Activated CD4-positive, alpha-beta T cell treated with anti-CD3 and anti-CD28 coated beads, Interleukin-10, Interleukin-2, amounts not matched to agents 100 ng/mL and 50 ng/mL, durations not matched to agents 16 hours and 8 hours (primary cell): ENCODE measurements around the gene MPZL3.

Experiments
- DNase-seq: peaks from one replicate; pipeline ENCODE4 v3.0.0-alpha.2; 2020

The MPZL3 gene

DNA sequence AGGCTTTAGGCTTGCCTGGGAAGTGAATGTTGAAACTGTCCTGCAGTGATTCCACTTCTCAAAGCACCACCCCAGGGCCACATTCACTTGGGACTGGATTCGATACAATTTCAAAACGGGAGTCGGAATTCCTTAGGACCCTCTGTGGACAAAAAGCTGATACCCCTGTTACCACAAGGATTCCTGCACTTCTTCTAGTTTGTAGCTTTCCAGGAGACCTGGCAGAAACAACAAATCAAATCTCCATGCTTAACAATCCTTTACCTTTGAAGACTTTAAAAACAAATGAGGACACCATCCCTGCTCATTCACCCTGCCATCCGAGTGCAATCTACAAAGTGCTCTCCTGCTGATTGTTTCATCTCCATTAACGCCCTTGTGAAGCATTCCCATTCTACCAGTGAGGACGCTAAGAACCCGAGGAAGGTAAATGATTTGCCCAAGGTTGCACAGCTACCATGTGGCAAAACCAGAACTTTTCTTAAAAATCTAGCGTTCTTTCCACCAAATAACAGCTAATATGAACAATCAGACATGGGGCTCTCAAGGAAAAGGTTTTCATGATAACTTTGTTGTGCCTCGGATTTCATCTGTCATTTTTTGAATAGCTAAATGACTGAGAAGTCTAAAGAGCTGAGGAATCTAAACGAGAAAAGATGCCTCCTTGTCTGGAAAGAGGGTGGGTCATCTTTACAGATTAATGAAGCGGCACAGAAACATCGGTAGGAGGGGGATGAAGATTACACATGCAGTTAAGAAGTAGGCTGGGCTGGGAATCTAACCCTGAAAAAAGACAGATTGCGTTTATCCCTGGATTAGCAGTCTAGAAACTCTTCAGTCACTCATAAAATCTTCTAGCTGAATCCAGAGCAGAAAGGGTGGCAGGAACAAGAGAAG, 12.7 kb upstream of the MPZL3 start:
- no peak for DNase-seq

DNA sequence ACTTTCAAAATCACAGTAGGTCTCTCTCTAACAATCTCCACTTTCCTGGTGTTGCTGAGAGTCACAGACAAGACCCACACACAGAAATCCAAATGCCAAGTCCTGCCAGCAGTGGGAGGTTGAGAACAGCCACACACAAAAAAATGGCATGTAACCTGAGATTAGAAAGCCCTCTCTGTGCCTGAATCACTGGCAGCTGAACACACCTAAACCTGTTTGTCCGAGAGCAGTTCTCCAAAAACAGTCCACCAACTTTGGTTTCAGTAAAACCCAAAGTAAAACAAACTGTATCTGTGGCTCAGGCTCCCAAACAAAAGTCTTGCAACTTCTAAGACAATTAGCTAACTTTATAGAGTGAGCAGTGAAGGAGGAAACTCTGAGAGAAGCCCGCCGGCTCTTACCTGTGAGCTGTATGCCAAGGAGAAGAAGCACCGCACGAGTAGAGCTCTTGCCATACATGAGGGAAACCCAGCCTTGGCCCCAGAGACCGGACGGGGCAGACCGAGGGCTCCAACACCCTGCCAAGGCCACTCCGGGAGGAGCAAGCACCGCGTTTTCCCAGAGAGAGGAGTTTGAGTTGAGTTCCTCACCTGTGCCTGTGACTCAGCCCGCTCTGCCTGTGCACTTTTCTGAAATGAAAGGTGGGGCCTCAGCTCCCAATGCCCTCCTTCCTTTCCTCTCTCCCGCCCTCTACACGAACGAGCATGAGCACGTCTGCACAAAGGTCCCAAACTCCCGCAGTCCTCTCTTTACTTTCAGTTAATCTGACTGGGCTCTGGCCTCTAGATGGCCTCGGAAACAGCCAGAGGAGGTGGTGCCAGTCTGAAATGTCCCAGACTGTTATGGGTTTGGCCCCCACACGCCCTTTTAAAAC, 11.8 kb upstream of the MPZL3 start, which contains the start of gene MPZL2:
MPZL2 (minus strand) TSS at position 603 of the 874 bp plus-strand sequence; CDS start at position 459, 144 bp downstream.
- peak; percentile 27 for DNase-seq

DNA sequence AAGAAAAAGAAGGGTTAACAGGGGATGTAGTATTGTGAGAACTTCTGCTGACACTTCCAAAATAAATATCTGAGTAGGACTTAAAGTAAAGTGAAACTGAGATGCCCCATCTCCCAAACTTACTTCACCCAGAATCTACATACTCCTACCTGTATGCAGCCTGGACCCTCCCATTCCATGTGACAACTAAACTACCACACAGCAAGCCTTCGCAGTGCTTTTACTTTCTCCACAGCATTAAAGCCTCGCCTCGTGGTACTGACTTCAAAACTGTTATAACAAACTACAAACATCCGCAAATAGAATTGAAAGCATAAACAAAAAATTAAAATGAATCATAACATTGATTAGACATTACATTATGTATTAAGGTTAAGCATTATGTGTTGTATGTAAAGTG, 10.9 kb upstream of the MPZL3 start:
- no peak for DNase-seq

DNA sequence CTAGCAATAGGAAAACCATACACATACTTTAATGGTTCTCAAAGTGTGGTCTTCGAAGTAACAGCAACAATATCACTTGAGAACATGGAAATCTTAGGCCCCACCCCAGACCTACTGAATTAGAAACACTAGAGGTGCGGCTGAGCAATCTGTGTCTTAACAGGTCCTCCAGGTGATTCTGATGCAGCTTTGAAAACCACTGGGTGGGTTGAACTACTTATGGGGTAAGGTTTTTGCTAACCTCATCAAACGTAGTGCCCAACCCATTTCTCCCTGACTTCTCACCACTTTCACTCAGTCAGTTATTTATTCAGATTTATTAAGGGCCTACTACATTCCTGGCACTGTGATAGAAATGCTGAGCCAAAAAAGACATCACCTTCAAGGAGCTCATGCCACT, 8.2 kb upstream of the MPZL3 start:
- no peak for DNase-seq

DNA sequence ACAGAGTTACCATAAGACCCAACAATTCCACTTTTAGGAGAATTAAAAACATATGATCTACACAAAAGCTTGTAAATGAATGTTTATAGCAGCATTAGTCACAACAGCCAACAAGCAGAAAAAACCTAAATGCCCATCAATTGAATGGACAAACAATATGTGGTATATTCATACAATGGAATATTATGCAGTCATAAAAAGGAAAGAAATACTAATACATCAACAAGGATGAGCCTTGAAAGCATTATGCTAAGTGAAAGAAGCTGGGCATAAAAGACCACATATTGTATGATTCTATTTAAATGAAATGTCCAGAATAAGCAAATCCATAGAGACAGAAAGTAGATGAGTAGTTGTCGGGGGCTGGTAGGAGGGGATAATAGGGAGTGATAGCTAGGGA, 7.0 kb upstream of the MPZL3 start:
- DNase-seq = no peak

DNA sequence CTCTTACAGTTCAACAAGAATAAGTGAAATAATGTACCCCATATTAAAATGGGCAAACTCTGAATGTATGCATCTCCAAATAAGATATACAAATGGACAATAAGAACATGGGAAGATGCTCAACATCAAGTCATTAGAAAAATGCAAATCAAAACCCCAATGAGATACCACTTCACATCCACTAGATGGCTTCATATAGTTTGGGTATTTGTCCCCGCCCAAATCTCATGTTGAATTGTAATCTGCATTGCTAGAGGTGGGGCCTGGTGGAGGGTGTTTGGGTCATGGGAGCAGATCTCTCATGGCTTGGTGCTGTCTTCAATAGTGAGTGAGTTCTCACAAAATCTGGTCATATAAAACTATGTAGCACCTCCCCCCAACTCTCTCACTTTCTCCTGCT, 6.2 kb upstream of the MPZL3 start:
- DNase-seq = no peak

DNA sequence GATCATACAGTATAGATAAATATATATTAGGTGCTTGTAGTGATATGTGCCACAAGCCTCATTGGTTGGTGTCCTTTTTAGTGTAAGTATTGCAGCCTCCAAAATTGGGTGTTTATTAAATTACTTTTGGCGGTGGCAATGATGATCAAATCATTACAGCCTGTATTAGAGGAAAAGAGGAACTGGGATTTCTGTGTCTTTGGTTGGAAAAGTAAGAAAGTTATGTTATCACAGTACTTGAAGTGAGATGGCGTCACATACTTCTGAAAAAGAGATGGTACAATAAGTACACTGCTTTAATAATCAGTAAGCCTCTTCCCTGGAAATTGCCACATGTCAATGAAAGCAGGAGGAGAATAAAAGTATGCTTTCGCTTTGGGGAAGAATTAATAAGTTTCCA, 523 bp upstream of the MPZL3 start:
- DNase-seq = no peak

DNA sequence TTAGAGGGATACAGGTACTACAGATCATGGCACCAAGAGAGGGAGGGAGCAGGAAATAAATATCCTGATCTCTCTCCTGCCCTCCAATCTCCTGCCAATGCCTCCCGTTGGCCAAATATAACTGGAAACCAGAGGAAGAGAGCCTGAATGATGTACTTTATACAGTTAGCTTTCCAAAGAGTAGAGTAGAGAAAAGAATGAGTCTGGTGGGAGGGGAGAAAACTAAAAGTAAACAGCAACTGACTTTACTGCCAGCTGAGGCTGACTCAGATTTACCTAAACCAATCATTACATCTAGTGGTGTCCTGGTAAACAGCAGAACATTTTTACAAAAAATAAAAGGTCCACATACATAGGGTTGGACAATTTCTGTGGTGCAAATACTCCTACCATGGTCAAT, 5.1 kb downstream of the MPZL3 start:
- DNase-seq = peak; percentile 54

DNA sequence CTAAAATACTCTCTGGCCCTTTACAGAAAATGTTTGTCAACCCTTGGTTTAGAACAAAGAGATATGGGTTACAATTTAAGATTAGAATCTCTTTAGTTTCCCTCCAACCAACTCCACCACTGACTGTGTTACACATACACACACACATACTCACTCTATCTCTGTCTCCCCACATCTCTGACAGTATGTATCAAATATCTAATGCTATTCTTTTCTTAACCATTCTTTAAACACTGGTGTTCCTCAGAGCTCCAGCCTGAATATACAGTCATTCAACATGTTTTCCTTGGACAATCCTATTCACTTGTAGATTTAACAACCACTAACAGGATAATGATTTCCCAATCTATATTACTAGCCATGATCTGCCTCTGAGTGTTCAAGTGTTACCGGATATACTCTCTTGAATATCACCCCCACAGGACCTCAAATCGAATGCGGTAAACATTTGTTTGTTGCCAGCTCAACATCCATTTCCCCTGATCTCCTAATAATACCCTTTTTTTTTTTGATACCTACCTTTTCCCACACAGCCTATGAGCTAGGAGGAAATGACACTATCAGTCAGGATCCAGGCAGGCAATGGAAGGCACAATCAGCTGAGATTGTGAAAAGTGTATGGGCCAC, 6.1 kb downstream of the MPZL3 start:
- no peak for DNase-seq

DNA sequence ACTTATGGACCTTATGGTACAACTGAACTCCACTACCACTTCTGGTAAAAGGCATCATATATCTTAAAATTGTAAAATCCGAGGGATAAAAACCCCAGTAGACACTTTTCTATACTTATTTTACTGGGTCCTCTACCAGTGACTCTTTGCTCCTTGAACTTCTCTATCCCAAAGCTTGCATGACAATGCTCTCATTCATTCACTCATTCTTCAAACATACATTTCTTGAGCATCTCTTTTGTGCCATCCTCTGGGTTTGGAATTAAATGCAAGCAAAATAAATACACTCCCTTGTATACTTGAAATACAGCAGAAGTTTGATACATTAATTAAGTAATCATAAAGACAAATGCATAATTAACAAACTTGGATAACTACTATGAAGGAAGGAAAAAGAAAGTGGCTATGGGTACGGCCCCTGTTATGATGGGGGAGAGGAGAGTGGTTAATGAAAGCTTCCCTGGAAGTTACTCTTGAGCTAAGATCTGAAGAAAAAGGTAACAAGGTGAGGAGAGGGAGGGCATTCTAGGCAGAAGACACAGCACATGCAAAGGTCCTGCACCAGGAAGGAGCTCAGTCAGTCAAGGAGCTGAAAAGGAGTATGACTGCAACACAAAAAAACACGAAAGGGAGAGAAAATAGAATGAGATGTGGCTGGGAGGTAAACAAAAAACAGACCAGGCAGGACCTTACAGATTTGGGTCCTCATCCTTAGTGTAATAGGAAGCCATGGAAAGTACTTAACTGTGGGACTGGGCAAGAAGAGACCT, 8.0 kb downstream of the MPZL3 start:
- DNase-seq = no peak

DNA sequence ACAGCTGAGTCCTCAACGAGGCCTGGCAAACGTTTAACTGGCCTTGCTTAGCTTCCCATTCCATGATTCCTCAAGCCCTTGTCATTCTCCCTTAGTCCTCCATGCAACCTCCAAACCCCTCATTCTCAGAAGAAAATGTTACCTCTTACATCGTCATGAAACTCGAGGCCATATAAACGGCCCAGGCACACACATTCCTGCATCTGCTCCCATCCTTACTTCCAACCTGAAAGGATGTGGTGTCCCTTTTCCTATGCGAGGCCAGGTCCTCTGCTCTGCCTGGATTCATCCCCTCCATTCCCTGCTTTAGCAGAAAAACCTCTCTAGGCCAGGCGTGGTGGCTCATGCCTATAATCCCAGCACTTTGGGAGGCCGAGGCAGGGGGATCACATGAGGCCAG, 9.0 kb downstream of the MPZL3 start:
- no peak for DNase-seq

DNA sequence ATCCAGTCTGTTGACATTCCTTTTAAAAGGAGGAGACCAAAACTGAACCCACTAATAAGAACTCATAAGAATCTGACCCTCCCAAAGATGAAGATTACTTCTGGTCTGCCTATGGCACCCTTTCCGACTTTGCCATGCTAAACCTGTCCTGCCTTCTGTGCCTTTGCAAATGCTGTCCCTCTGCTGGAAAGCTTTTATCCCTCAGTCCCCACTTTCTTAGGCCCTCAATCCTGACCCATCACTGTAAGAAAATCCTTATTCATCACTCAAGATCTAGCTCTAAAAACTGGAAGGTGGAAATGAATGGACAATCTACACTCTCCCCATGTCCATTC, 10.4 kb downstream of the MPZL3 start:
- DNase-seq = no peak

DNA sequence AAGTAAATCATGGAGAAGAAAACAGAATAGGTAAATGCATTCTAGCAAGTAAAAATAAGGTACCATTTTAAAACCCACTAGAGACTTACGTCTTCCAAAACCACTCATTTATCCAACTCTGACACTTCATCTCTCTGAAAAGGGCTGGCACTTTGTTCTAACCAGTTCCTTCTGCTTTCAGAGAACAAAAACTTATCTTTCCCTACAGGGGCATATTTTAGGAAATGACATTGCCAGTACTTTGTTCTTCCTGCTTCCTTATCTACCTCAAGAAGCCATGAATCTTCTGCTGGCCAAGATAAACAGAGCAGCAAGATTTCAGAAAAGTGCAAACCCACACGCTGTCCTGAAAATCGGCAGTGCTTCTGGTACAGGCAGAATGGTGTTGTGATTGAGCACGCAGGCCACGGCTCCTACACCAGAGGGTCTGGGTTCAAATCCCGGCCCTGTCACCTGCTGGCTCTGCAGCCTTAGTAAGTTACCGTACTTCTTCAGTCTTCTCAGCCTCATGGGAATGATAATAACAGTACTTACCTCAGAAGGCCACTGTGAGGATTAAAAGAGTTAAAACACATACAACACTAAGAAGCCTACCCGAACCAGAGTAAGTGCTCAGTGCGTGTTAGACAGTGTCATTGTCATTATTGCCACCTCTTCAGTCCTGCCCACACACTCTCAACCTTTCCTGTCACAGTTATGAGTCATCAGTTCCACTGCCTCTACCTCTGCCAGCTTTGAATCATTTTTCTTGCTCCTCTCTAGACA, 11.0 kb downstream of the MPZL3 start:
- peak; percentile 94 for DNase-seq

DNA sequence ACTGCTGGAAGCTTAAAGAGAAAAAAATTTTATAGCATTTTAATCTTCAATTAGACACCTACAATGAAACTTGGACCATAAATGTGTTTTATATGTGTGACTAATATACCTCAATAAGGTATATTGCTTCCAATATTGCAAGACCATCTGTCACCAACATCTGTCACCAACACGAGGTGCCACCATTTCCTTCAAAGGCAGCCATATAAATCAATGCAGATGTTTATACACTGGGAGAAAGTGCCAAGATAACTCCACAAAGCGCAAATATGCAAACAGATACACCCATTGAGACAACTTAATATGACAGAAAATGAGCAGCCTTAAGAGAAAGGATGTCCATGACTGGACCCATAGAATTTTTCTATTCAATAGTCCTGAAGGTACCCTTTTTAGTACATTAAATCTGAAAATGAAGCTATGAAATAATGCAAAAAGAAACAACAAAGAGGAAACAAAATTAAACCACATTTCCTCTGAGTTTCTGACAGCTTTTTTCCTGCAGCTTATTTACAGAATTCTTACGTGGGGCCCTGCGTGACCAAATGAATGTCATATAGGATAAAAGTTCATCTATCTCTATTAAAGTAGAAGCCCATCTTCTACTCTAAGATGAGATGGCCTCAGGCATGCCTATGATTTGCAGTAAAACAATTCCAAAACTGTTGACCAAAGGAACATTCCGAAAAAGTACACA, 12.5 kb downstream of the MPZL3 start:
- no peak for DNase-seq

DNA sequence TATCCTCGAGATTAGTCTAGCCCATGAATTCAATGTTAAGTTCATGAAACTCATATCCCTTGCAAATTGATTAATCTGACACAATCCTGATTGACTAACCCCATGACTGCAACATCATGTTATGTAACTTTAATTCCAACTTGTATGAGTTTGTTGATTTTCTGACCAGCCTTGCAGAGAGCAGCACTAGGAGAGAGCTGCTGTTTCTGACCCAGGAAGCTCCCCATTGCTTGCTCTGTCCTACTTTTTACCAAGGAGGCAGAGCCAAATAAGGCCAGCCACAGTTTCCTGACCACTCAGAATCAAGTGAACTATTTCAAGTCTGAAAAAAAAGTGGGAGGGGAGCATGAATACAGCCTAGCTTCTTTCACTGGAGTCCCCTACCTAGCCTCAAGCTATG, 13.2 kb downstream of the MPZL3 start:
- peak; percentile 59 for DNase-seq

DNA sequence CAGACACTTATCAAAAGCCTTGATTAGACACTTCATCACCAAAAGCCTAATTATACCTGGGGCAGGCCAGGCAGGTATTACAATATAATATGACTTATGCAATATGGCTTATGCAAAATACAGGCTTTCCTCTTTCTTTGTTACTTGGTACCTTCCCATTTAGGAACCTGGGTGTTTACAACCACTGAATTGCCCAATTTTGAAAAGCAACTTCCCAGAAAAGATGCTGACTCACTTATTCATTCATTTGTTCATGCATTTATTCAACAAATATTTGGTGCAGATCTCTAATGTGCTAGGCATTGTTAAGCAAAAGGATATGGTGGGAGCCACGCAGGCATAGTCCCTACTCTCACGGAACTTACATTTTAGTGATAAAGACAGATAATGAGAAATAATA, 13.7 kb downstream of the MPZL3 start:
- DNase-seq = no peak

DNA sequence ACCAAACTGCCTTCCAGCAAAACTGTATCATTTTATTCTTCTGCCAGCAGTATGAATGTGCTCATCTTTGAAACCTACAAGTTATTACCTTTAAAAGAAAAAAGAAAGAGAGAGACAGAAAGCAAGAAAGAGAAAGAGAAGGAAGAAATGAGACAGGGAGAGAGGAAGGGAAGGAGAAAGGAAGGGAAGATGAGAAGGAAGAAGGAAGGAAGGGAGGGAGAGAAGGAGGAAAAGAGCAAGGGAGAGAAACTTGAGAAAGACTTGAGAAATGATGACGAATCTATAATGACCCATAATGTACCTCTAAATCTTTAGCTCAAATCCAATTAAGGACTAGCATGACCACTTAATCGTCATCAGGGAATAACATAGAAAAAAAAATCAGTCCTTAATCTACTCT, 16.0 kb downstream of the MPZL3 start:
- DNase-seq = no peak

DNA sequence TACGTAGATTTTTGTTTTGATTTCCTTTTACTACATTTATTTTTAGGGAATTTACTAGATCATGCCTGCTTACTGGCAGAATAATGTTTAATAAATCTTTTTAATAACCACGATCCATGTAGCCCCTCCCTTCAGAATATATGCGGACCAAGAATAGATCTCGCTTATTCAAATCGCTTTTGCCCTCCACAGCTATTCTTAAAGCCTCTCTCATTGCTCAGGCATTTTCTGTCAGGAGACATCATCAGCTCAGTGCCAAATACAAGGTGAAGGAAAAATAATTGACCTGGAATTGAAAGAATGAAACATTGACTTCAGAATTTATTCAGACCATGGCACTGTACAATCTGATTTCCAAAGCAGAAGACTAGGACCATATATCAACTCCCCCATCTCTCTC, 17.3 kb downstream of the MPZL3 start:
- no peak for DNase-seq

DNA sequence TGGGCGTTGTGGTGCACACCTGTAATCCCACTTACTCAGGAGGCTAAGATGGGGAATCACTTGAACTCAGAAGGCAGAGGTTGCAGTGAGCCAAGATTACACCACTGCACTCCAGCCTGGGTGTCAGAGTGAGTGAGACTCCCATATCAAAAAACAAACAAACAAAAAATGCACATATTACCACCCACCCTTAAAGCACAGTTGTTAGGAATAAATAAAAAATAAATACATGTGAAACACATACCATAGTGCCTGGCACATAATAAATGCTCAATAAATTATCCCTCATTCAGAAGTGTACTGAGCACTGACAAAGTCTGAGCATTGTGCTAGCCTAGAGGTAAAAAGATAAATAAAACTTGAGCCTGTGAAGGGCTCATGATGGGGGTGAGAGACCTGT, 18.3 kb downstream of the MPZL3 start:
- no peak for DNase-seq

DNA sequence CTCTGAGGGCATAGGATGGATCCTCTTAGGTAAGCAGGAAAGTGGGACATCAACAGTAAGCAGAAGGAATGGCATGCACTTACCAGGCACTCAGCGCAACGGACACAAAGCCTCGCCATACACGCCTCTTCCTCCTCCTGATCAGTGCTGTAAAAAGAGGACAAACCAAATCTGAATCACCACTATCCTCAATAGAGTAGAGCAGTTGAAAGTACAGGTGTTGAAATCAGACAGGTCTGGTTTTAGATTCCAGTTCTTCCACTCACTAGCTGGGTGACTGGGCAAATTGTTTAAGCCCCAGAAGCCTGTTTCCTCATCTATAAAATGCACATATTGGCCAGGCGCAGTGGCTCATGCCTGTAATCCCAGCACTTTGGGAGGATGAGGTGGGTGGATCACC, 18.8 kb downstream of the MPZL3 start:
- no peak for DNase-seq

DNA sequence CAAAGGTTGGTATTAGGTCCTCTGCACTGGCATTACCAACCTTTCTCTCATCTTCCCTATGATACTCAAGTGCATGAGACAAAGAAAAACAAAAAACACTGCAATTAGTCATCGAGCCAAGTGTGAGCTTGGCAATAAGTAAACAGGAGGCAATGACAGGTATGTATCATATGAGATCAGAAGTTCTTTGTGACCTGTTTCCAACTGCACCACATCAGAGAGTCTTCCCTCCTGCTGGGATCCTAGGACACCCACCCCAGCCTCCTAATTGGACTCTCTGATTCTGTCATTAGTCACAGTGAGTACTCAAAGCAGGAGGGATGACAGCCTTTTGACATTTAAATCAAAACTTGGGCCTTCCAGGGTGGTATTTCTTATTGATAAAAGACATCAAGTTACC, 19.5 kb downstream of the MPZL3 start:
- DNase-seq = peak; percentile 62
